ENCODE measurements around the gene CASZ1.

- TF ChIP-seq CTCF (IDR thresholded peaks at IDR 0.05) (no peak), POLR2AphosphoS5 (IDR thresholded peaks at IDR 0.05) (no peak)
Observed at GRCh38 chr1:10608690-10609089, 187.8 kb downstream of the CASZ1 start.
